GM21515 (cell line): ENCODE measurements around the gene CIITA.
"Not testable (repeated sequence)": the region's sequence is repeated elsewhere in the genome, so short reads cannot be mapped to it uniquely, and the experiment has no call there.

Experiments
- ATAC-seq: cut with Tn5 transposase; IDR thresholded peaks from one replicate; pipeline ENCODE4 v1.9.1; 2021; ENCODE audit not compliant: unreplicated experiment

CIITA gene

GRCh38 chr16:10919003-10919351 is 42.0 kb downstream of the CIITA start:
- ATAC-seq: no peak

- ATAC-seq: no peak
Observed at GRCh38 chr16:10920726-10921427, 43.9 kb downstream of the CIITA start.

GRCh38 chr16:10921536-10922327 is 44.7 kb downstream of the CIITA start:
- ATAC-seq: no peak

GRCh38 chr16:10922328-10923145 is 45.5 kb downstream of the CIITA start:
- no peak for ATAC-seq

- ATAC-seq: no peak
Observed at GRCh38 chr16:10923146-10923649, 46.2 kb downstream of the CIITA start.

GRCh38 chr16:10923650-10924214 is 46.7 kb downstream of the CIITA start:
- no peak for ATAC-seq

GRCh38 chr16:10925285-10925684 is 48.3 kb downstream of the CIITA start:
- not testable (repeated sequence) for ATAC-seq

GRCh38 chr16:10926094-10926493 is 49.1 kb downstream of the CIITA start:
- ATAC-seq: no peak

GRCh38 chr16:10926867-10927266 is 49.9 kb downstream of the CIITA start:
- no peak for ATAC-seq

- ATAC-seq: no peak
Observed at GRCh38 chr16:10927497-10928112, 50.6 kb downstream of the CIITA start.

- ATAC-seq: not testable (repeated sequence)
Observed at GRCh38 chr16:10929097-10929496, 52.1 kb downstream of the CIITA start.

- ATAC-seq: no peak
Observed at GRCh38 chr16:10929853-10930754, 53.1 kb downstream of the CIITA start.

- ATAC-seq: no peak
Observed at GRCh38 chr16:10930755-10931093, 53.7 kb downstream of the CIITA start.

- no peak for ATAC-seq
Observed at GRCh38 chr16:10931134-10931533, 54.1 kb downstream of the CIITA start.

- ATAC-seq: no peak
Observed at GRCh38 chr16:10931977-10932632, 55.1 kb downstream of the CIITA start.

- ATAC-seq: no peak
Observed at GRCh38 chr16:10932959-10933710, 56.1 kb downstream of the CIITA start.

- ATAC-seq: no peak
Observed at GRCh38 chr16:10933865-10934264, 56.9 kb downstream of the CIITA start.

GRCh38 chr16:10934325-10935107 is 57.5 kb downstream of the CIITA start:
- no peak for ATAC-seq
